ENCODE data around the gene TAC3.
"Not testable (repeated sequence)": the region's sequence is repeated elsewhere in the genome, so short reads cannot be mapped to it uniquely, and the experiment has no call there.

Gene TAC3

DNA sequence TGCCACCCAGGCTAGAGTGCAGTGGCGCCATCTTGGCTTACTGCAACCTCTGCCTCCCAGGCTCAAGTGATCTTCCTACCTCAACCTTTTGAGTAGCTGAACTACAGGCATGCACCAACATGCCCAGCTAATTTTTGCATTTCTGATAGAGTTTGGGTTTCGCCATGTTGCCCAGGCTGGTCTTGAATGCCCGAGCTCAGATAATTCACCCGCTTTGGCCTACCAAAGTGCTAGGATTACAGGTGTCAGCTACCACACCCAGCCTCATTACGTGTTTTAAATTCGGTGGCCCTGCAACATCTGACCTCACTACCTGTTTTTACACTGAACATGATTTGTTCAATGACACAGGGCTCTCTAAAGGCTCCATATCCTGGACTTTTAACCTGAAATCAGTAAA is 36.1 kb downstream of the TAC3 start:
- DNase-seq = no peak

DNA sequence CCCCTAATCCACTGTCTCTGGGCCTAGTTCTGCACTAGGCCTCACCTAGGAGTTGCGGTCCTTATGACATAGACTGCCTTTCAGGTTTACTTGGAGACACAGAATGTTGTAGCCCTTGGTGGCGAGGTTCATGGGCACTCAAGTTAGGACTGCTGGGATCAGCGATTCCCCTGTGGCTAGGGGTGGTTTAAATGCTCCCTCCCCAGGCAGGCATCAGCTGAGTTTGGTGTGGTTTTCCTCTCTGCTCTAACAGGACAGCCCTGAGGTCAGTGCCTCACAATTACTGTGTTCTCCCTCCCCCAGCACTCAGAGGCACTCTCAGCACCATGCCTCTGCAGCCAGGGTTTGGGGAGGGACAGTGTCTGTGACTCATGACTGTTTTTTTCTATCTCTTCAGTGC is 36.7 kb downstream of the TAC3 start:
- no peak for DNase-seq

DNA sequence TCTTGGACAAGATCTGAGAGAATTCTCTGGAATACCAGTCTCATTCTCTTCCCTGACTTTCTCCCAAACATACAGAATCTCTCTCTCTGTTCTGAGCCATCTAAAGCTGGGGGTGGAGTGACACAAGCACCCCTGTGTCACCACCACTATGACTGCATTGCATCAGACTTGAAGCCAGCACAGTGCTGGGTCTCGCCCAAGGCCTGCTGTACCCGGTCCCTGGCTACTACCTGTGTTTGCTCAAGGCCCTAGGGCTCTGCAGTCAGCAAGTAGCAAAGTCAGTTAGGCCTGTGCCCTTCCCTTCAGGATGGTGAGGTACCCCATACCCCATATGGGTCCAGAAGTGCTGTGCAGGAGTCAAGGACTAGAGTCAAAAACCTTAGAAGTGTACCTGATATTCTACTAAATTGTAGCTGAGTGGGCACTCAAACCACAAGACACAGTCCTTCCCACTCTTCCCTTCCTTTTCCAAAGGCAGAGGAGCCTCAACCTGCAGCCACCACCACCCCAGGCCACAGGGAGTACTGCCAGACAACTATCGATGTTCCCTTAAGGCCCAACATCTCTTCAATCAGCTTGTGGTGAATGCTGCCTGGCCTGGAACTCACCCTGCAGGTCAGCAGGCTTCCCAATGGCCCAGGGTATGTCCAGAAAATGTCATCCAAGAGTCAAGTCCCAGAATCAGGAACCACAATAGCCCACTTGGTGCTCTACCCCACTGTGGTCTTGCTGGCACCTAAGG is 37.8 kb downstream of the TAC3 start:
- DNase-seq = no peak

DNA sequence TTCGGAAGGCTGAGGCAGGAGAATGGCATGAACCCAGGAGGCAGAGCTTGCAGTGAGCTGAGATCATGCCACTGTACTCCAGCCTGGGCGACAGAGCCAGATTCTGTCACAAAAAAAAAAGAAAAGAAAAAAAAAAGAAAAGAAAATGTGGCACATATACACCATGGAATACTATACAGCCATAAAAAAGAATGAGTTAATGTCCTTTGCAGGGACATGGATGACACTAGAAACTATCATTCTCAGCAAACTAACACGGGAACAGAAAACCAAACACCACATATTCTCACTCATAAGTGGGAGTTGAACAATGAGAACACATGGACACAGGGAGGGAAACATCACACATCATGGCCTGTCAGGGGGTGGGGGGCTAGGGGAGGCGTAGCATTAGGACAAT is 39.0 kb downstream of the TAC3 start:
- not testable (repeated sequence) for DNase-seq

DNA sequence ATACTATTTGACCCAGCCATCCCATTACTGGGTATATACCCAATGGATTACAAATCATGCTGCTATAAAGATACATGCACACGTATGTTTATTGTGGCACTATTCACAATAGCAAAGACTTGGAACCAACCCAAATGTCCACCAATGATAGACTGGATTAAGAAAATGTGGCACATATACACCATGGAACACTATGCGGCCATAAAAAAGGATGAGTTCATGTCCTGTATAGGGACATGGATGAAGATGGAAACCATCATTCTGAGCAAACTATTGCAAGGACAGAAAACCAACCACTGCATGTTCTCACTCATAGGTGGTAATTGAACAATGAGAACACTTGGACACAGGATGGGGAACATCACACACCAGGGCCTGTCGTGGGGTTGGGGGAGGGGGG is 42.1 kb downstream of the TAC3 start:
- not testable (repeated sequence) for DNase-seq

DNA sequence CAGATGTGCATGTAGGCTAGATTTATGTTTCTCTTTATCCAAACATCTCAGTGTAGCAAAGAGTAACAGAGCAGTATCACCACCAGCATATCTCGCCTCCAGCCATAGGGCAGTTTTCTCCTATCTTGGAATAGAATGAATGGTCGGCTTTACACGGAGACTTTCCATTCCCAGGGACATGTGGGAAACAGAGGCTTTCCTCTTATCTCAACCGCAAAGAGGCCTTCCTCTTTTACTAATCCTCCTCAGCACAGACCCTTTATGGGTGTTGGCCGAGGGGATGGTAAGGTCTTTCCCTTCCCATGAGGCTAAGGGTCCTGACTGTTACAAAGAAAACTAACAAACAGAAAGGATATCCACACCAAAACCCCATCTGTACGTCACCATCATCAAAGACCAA is 47.4 kb downstream of the TAC3 start:
- not testable (repeated sequence) for DNase-seq

DNA sequence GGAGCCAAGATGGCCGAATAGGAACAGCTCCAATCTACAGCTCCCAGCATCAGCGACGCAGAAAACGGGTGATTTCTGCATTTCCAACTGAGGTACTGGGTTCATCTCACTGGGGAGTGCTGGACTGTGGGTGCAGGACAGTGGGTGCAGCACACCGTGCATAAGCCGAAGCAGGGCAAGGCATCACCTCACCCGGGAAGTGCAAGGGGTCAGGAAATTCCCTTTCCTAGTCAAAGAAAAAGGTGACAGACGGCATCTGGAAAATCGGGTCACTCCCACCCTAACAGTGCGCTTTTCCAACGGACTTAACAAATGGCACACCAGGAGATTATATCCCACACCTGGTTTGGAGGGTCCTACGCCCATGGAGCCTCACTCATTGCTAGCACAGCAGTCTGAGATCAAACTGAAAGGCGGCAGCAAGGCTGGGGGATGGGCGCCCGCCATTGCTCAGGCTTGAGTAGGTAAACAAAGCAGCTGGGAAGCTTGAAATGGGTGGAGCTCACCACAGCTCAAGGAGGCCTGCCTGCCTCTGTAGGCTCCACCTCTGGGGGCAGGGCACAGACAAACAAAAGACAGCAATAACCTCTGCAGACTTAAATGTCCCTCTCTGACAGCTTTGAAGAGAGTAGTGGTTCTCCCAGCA is 50.2 kb downstream of the TAC3 start:
- not testable (repeated sequence) for DNase-seq

DNA sequence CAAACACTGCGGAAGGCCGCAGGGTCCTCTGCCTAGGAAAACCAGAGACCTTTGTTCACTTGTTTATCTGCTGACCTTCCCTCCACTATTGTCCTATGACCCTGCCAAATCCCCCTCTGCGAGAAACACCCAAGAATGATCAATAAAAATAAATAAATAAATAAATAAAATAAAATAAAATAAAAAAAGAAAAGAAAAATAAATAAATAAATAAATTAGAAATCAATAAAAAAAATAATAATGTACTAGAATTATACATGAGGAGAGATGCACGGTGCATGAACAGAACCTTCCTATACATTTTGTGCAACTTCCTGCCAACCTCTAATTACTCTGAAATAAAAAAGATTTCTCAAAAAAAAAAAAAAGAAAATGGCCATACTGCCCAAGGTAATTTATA is 51.2 kb downstream of the TAC3 start:
- DNase-seq = not testable (repeated sequence)

DNA sequence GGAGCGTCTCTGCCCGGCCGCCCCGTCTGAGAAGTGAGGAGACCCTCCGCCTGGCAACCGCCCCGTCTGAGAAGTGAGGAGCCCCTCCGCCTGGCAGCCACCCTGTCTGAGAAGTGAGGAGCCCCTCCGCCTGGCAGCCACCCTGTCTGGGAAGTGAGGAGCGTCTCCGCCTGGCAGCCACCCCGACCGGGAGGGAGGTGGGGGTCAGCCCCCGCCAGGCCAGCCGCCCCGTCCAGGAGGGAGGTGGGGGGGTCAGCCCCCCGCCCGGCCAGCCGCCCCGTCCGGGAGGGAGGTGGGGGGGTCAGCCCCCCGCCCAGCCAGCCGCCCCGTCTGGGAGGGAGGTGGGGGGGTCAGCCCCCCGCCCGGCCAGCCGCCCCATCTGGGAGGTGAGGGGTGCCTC is 52.8 kb downstream of the TAC3 start:
- DNase-seq = not testable (repeated sequence)

DNA sequence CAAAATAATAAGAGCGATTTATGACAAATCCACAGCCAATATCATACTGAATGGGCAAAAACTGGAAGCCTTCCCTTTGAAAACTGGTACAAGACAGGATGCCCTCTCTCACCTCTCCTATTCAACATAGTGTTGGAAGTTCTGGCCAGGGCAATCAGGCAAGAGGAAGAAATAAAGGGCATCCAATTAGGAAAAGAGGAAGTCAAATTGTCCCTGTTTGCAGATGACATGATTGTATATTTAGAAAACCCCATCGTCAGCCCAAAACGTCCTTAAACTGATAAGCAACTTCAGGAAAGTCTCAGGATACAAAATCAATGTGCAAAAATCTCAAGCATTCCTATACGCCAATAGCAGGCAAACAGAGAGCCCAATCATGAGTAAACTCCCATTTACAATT is 54.1 kb downstream of the TAC3 start:
- DNase-seq = not testable (repeated sequence)

All from activated CD4-positive, CD25-positive, alpha-beta regulatory T cell (primary cell).